GM12878 (cell line): ENCODE results near the gene TBC1D8. TPM values are rescaled to one million over a fixed set of nuclear protein-coding genes. Genes with fewer than 3 reads are reported as not detected.
A peak's percentile ranks its signal among the peaks of the same experiment; 100 is the strongest.

Experiments
- ATF2 ChIP-seq: IDR thresholded peaks from 2 replicates; pipeline ENCODE4 v1.6.1; 2012; ENCODE audit warnings: low read length, inconsistent platforms
- ATF3 ChIP-seq: IDR thresholded peaks from 2 replicates; pipeline ENCODE4 v1.6.1; 2011; ENCODE audit warnings: low read depth, mild to moderate bottlenecking, low read length, moderate library complexity, borderline replicate concordance; ENCODE audit errors: extremely low read depth
- ATF7 ChIP-seq: fragments of 450-650 bp; IDR thresholded peaks from 2 replicates; pipeline ENCODE4 v1.6.1; 2016; ENCODE audit warnings: low read depth, mild to moderate bottlenecking
- BHLHE40 ChIP-seq, 2 experiments: fragments of 450-650 bp in 1 of 2; IDR thresholded peaks; 2 replicates each; pipeline ENCODE4 v1.6.1; 2011 to 2017; ENCODE audit warnings: low read depth in 2 of 2, borderline replicate concordance in 1 of 2, improper control_type of control experiment in 1 of 2, low read length in 1 of 2, mild to moderate bottlenecking in 1 of 2
- BMI1 ChIP-seq: fragments of 450-650 bp; IDR thresholded peaks from 2 replicates; pipeline ENCODE4 v1.6.1; 2016; ENCODE audit warnings: mild to moderate bottlenecking, moderate library complexity, borderline replicate concordance
- CREM ChIP-seq: IDR thresholded peaks from 2 replicates; pipeline ENCODE4 v1.6.1; 2014; ENCODE audit warnings: antibody characterized with exemption, low read depth
- DPF2 ChIP-seq: fragments of 450-650 bp; IDR thresholded peaks from 2 replicates; pipeline ENCODE4 v1.6.1; 2017; ENCODE audit warnings: mild to moderate bottlenecking
- GATAD2B ChIP-seq: fragments of 450-650 bp; conservative IDR thresholded peaks from 2 replicates; pipeline ENCODE4 v1.6.1; 2017; ENCODE audit warnings: low read depth, mild to moderate bottlenecking, moderate library complexity
- HCFC1 ChIP-seq: fragments of 150-350 bp; IDR thresholded peaks from 2 replicates; pipeline ENCODE4 v1.6.1; 2014; ENCODE audit warnings: low read length
- JUND ChIP-seq: IDR thresholded peaks from 2 replicates; pipeline ENCODE4 v1.6.1; 2012; ENCODE audit warnings: low read depth, mild to moderate bottlenecking, low read length, improper control_type of control experiment, moderate library complexity
- MEF2A ChIP-seq: IDR thresholded peaks from 2 replicates; pipeline ENCODE4 v1.6.1; 2011; ENCODE audit warnings: low read depth, mild to moderate bottlenecking, low read length, moderate library complexity; ENCODE audit not compliant: insufficient read depth
- NFIC ChIP-seq: IDR thresholded peaks from 2 replicates; pipeline ENCODE4 v1.6.1; 2012; ENCODE audit warnings: low read depth, mild to moderate bottlenecking, inconsistent platforms, low read length, moderate library complexity
- NKRF ChIP-seq: fragments of 450-650 bp; conservative IDR thresholded peaks from 2 replicates; pipeline ENCODE4 v1.6.1; 2017; ENCODE audit warnings: mild to moderate bottlenecking, moderate library complexity
- RFX5 ChIP-seq: IDR thresholded peaks from 2 replicates; pipeline ENCODE4 v1.6.1; 2011; ENCODE audit warnings: low read depth, low read length, improper control_type of control experiment
- SIN3A ChIP-seq: IDR thresholded peaks from 2 replicates; pipeline ENCODE4 v1.6.1; 2012; ENCODE audit warnings: low read depth, low read length, improper control_type of control experiment
- SMAD1 ChIP-seq: fragments of 450-650 bp; IDR thresholded peaks from 2 replicates; pipeline ENCODE4 v1.6.1; 2018; ENCODE audit warnings: mild to moderate bottlenecking, low read depth; ENCODE audit not compliant: partially characterized antibody
- SP1 ChIP-seq: IDR thresholded peaks from one replicate; pipeline ENCODE4 v1.6.1; 2011; ENCODE audit warnings: low read depth, low read length
- SREBF2 ChIP-seq: IDR thresholded peaks from 2 replicates; pipeline ENCODE4 v1.6.1; 2012; ENCODE audit warnings: mild to moderate bottlenecking, low read length
- USF1 ChIP-seq: IDR thresholded peaks from 2 replicates; pipeline ENCODE4 v1.6.1; 2011; ENCODE audit warnings: borderline replicate concordance, low read depth, mild to moderate bottlenecking, moderate library complexity, mixed read lengths, low read length; ENCODE audit not compliant: insufficient read depth; ENCODE audit errors: extremely low read length
- ZNF384 ChIP-seq: IDR thresholded peaks from 2 replicates; pipeline ENCODE4 v1.6.1; 2012; ENCODE audit warnings: low read depth, mild to moderate bottlenecking, low read length, improper control_type of control experiment, borderline replicate concordance
- ZNF622 ChIP-seq: fragments of 450-650 bp; IDR thresholded peaks from 2 replicates; pipeline ENCODE4 v1.6.1; 2017; ENCODE audit warnings: mild to moderate bottlenecking, inconsistent platforms
- polyA plus RNA-seq, 11 experiments: library from polyadenylated mRNA; depleted of rRNA in 4 of 11; unstranded in 6 of 11; stranded (reverse) in 5 of 11; fragments of >200 nt; fragmentation: Nextera tagmentation in 4 of 11; fragmentation: Illumina TruSeq in 1 of 11; extraction: Ambion mirVana in 4 of 11; extraction: Trizol in 1 of 11; gene quantifications; 1 replicate in 1 of 11; 2 replicates in 10 of 11; pipeline versions ENCODE4 v1.2.1 to v1.2.3, GENCODE V29; 2011 to 2016; ENCODE audit warnings: inconsistent platforms in 2 of 11, missing spikeins in 2 of 11, low read depth in 1 of 11
- total RNA-seq, 4 experiments: library from RNA; depleted of rRNA in 3 of 4; stranded (reverse); fragments of >200 nt in 3 of 4; fragmentation: Illumina TruSeq in 1 of 4; extraction: Trizol in 1 of 4; gene quantifications; 2 replicates each; pipeline versions ENCODE4 v1.2.1 to v1.2.3, GENCODE V29; 2013 to 2021

Gene TBC1D8
- total and polyA plus RNA-seq, 10 of the 15 experiments (the other 5 are each of a cell fraction or from before 2014, with no cell fraction given), result 0.80 to 4.9 (median 4.4) TPM

GRCh38 chr2:101012054-101012705, 139.0 kb downstream of the TBC1D8 start (continued):
- no peak for TF ChIP-seq NKRF
- no peak for TF ChIP-seq RFX5
- peak; percentile 82 for TF ChIP-seq ZNF384
- TF ChIP-seq SMAD1, result peak; percentile 65
- TF ChIP-seq NFIC, result peak; percentile 90
- TF ChIP-seq HCFC1, result no peak
- TF ChIP-seq SP1, result peak; percentile 19
- TF ChIP-seq SIN3A, result no peak
- TF ChIP-seq ATF3, result no peak
- peak; percentile 95 for TF ChIP-seq ATF2
- peak; percentile 32; the same call in 1 of the 2 replicates for TF ChIP-seq JUND
- 0 out of 2 replicates have a peak, but pooled peaks have one; percentile 38 for TF ChIP-seq BMI1
- peak; percentile 50; the same call in 1 of the 2 replicates for TF ChIP-seq MEF2A
- TF ChIP-seq GATAD2B, result 0 out of 2 replicates have a peak, but pooled peaks have one; percentile 69
- peak; percentile 8 to 14; a peak in 1 of 4 replicates for TF ChIP-seq BHLHE40 (IDR thresholded peaks at IDR 0.05; ENCODE audit: borderline replicate concordance in 1 of 2, low read depth in 2 of 2, low read length in 1 of 2)
- TF ChIP-seq ZNF622, result no peak
- no peak for TF ChIP-seq SREBF2
- TF ChIP-seq ATF7, result 0 out of 2 replicates have a peak, but pooled peaks have one; percentile 22
- no peak for TF ChIP-seq USF1
- TF ChIP-seq DPF2, result peak; percentile 46; the same call in 1 of the 2 replicates
- peak; percentile 48 for TF ChIP-seq CREM
